Activated CD4-positive, CD25-positive, alpha-beta regulatory T cell treated with anti-CD3 and anti-CD28 coated beads, Interleukin-2, amount 50 U/mL, for 16 hours (primary cell): ENCODE measurements around the gene LYPD4.

Experiments used
- DNase-seq: peaks from one replicate; pipeline ENCODE4 v3.0.0-alpha.2; 2020; ENCODE audit warnings: low read depth, low spot score

LYPD4 gene

DNA sequence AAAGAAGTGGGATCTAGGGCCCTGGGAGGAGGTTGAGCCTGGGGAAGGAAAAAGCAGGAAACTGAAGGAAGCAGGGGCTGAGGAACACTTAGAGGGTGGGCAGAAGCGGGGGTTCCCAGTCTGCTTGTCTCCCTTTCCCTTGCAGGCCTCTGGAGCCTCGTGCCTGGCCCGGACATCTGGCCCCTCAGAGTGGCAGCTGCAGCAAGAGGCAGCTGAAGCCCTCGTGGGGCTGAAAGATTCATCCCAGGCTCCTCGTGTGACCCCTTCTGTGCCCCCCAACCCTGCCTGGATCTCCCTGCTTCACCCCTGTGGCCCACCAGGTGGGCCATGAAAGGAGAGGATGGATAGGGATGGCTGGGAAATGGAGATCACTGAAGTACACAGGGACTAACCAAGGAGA, 5.9 kb upstream of the LYPD4 start:
- DNase-seq = no peak

DNA sequence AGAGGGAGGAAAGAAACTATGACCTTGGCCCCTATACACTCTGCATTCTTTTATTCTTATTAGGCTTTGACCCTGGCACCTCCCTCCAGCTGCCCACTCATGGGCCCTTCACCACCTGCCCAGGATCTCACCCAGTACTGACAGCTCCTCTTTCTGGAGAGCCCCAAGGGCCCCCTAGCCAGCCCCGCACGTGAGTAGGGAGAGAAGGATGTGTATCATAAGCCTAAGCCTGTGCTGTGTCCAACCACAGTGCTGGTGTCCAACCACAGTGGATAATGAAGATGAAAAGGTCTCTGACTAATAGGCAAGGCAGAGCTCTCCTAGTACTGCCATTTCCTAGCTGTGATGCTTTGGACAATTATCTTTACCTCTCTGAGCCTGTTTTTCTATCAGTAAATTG, 4.6 kb upstream of the LYPD4 start:
- DNase-seq = no peak

DNA sequence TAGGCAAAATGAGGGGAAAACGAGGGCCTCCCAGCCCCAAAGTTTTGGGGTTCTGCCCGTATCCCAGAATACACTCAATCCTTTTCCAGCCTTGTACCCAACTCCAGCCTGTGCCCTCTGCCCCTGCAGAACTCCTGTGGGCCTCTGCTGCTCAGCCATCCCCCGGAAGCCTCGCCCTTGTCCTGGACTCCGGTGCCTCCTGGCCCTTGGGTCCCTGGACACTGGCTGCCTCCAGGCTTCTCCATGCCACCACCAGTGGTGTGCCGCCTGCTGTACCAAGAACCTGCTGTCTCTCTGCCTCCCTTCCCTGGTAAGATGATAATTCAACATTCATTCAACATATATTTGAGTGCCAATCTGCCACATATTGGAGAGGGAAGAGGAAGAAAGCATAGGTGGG, 4.2 kb upstream of the LYPD4 start:
- DNase-seq = no peak

DNA sequence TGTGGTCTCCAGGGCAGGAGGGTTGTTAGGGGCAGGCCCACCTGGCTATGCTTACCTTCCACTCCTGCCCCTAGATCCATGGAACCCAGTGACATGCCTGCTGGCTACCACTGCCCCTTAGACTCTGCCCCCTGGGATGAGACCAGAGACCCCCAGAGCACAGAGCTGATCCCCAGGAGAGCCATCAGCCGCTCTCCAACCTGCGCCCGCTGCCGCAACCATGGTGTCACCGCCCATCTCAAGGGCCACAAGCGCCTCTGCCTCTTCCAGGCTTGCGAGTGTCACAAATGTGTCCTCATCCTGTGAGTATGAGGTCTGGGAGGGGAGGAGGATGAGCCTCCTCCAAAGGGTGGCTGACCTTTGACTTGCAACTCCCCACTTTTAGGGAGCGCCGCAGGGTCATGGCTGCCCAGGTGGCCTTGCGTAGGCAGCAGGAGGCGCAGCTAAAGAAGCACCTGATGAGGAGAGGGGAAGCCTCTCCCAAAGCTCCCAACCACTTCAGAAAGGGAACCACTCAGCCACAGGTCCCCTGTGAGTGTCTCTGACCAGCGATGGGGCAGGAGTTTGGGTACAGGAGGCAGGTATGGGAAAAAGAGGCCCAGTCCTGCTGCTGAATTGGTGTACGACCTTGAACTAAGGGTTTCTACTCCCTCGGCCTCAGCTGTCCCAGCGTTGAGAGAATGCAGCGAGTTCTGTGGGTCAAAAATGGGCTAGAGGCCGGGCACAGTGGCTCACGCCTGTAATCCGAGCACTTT, 3.0 kb upstream of the LYPD4 start:
- DNase-seq = no peak

DNA sequence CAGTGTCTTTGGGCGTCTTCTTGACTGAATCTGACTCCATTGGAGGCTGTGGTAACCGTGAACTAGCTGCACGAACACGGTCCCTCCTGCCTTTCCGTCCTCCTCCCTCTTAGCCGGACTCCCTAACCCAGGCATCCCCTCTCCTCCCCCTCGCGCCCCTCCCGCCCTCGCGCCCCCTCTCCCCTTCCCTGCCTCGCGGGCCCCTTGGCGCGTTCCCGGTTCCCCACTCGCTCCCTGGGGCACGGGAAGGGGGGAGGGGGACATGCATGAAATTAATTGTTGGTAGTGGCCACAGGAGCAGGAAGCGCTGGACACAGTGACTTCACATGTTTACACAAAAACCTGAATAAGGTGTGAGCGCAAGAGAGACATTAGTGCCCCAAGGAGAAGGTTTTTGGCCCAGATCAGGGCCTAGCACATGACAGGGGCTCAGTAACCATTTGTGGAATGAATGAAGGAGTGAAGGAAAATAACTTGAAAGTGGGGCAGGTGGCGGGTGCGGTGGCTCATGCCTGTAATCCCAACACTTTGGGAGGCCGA, 638 bp upstream of the LYPD4 start:
- DNase-seq = no peak

DNA sequence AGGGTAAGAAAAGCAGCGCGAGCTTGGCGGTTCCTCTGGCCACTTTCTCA, 343 bp upstream of the LYPD4 start, which contains the start of gene DMRTC2:
Gene DMRTC2, plus strand, starts transcription at position 42 of the 50 bp plus-strand sequence. CDS start 2,387 bp downstream, outside the sequence.
- no peak for DNase-seq

DNA sequence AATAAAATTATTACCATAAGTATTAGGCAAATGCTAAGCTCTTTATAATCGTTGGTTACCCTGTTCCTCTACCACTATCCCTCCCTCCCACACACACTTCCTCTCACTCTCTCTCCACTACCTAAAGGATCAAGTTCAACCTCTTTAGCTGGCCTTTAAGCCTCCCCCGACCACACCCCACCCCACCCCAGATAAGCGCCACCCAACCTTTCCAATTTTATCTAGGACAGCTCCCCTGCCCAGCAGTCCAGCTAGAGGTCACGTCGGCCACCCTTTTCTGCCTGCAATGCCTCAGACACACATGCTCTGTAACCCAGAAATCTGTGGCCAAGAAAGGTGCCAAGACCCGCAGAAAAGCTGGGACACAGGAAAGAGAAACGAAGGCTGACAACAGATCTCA, 1.1 kb downstream of the LYPD4 start:
- no peak for DNase-seq

DNA sequence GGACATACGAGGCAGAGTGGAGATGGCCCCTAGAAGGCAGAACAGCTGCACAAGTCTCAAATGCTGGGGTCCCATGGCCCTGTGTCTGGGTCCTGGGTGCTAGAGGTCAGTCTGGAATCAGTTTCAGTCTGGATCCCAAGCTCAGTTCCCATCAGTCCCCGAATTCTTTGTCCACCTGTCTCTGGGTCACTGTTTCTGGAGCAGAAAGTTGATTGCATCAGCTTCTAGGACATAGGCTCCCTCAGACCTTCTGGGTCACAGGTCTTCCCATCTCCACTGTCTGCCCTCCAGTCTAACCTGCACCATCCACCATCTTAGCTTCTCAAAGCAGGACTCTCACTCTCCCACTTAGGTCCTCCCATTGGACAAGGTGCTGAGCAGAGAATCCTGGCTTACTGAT, 5.3 kb downstream of the LYPD4 start:
- no peak for DNase-seq

DNA sequence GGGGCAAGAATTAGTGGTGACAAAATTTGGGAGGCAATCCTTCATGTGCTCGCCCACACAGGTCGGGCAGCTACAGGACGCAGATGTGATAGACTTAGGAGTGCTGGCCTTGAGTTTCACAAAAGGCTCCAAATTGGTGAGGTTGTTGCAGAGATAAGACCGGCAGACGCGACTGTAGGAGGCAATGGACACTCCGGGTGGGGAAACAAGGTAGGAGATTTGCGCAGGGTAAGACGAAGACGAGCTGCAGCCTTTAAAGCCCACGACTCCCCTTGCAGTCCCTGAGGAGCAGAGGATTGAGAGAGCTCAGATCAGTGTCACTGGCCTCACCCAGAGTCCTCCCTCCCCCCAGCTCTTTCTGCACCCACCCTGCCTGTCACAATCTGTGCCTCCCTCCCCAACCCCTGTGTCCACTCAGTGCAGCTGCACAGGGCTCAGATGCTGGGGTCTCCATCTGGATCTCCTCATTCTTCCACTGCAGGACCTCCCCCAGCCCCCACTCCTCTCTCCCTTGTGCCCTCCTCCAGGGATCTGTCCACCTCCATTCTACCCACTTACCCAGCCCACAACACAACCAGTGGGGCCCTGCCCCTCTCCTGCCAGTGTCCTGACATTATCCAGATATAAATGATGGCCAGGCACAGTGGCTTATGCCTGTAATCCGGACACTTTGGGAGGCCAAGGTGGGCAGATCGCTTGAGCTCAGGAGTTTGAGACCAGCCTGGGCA, 6.3 kb downstream of the LYPD4 start:
- DNase-seq = no peak

DNA sequence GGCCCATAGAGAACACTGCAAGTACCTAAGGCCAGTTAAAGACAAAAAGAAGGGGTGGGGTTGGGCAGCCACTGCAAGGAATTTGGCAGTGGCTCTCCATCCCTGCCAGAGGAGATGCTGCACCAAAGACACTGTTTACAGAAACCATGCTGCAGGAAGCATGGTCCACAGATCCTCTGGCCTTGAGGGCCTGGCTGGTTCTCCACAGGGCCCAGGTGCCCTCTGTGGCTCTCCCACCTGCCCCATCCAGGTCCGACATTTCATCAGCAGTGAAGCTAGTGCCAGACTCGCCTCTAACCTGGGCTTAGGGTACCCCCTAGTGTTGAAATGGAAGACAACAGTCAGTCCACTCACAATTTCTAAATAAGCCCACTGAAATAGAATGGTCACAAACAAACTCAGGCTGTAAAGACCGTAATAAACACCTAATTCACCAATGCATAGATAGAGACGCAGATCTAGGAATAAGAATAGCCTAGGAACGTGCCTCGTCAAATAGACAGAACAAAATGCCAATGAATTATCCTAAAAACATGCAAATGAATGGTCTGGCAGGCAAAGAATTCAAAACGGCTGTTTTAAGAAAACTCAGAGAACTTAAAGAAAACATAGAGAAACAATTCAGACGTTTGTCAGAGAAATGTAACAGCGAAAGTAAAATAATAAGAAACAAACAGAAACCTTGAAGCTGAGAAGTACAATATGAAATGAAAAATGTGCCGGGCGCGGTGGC, 23.3 kb downstream of the LYPD4 start:
- no peak for DNase-seq

DNA sequence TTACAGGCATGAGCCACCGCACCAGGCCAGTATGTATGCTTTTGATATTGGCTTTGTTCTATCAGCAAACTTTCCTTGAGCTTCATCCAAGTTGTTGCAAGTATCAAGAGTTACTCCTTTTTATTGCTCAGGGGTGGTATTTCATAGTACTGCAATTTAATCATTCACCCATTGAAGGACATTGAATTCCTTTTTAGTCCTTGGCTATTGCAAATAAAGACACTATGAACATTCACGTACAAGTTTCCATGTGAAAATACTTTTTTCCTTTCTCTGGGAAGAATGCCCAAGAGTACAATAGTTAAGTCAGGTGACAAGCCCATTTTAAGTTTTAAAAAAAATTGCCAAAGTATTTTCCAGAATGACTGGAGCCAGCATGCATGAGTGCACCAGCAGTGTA, 27.7 kb downstream of the LYPD4 start:
- DNase-seq = no peak

DNA sequence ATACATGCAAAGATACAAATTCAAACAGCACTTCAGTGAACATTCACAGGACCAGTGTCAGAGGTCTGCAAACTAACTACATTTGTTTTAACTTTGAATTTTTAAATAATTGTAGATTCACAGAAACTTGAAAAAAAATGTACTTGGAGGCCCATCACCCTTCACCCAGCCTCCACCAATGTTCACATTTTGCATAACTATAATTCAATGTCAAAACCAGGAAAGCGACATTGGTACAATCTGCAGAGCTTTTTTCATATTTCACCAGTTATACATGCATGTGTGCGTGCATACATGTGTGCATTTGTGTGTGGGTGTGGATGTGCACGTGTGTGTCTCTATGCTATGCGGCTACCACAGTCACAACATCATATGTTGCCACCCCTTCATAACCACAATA, 29.2 kb downstream of the LYPD4 start:
- DNase-seq = no peak

DNA sequence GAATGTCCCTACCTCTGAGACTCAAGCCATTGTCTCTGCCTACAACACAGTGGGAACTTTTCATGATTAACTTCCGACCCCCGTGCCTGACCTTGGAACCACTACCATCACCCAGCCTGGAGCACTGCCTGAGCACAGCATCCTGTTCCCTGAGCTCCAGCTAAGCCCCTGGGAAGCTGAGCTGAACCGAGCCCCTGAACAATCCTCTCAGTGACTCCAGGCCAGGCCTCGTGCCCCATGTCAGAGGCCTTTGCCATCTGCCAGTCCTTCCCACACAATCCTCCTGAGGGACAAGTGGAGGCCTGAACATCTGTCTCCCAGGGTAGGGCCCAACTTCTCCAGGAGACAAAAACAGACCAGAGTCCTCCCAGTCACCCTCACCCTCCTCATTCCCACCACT, 30.6 kb downstream of the LYPD4 start:
- DNase-seq = no peak

DNA sequence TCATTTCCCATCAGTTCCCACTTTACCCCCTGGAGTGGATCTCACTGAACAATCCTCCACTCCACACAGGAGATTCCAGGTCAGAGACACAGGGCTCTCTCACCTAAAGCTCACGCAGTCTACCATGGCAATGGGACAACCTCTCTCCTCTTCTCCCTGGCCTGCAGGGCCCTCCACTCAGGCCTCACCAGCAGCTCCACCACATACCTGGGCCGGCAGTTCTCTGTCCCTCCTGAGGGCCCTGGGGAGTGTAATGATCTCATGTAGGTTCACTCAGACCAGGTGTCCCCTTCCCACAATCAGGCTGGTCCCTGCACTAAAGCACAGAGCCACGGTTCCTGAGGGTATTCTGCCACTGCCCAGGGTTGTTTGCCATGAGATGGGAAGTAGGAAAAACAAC, 32.5 kb downstream of the LYPD4 start:
- no peak for DNase-seq

DNA sequence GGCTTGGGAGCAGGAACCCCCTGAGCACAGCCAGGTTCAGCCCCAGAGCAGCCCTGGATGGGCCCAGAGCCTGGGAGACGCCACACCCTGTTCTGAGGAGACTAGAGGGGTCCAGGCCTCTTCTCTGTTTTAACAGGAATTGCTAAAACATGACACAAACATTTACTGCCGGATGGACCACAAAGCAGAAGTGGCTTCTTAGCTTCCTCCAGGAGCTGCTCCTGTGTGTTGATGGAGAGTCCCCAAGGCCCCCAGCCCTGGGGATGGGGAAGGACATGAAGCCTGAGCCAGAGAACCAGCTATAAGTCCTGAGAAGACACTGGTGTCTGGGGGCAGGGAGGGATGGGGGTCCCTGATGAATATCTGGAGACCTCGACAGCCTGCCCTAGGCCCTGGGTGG, 33.4 kb downstream of the LYPD4 start:
- DNase-seq = no peak

DNA sequence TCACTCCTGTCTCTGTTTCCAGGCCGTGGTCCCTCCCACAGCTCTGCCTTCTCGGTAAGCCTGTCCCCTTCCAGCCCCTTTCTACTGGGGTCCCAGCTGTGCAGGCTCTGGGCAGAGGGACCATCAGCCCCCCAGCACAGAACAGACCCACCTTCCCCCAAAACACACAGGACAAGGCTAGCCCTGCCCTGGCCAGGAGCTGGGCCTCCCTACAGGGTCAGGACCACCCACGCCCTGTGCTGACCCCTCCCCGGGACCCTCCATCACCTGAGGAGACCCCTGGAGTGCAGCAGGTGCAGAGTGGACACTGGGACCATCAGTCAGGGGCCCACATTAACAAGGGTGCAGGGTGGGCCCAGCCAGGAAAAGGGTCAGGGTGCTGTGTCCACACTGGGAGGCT, 34.2 kb downstream of the LYPD4 start:
- DNase-seq = no peak

DNA sequence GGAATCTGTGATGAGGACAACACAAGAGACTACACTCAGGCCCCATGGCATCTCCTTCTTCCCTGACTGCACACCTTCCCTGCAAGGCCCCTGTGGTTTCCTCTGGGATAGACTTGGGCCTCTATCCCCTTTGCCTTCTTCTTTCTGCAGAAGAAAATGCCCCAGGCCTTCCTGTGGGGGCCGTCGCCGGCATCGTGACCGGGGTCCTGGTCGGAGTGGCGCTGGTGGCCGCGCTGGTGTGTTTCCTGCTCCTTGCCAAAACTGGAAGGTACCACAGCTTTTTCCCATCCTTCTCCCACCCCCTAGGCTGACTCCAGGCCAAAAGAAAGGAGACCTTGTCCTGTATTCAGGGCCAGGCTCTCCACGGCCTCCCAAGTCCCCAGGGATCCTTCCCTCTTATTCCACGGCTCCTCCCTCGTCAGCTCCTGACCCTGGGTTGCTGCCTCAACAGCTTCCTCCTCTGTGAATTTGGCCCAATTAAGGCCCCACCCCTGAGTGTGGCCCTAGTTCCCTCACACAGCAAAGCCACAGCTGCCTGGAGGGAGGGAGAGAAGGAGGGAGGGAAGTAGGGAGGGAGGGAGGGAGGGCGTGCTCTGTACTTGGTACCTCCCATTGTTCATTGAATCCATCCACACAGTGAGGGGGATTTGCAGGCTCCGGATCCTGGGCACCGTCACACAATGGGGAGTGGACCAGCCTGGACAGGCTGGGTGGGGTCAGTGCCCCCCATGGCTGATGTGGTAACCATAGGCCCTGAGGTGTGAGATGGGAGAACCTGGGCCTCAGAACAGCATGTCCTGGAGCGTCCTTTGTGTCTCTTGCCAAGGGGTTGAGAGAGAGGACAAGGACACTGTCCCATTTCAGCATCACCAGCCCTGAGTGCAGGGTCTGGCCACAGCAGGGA, 35.6 kb downstream of the LYPD4 start:
- DNase-seq = no peak

DNA sequence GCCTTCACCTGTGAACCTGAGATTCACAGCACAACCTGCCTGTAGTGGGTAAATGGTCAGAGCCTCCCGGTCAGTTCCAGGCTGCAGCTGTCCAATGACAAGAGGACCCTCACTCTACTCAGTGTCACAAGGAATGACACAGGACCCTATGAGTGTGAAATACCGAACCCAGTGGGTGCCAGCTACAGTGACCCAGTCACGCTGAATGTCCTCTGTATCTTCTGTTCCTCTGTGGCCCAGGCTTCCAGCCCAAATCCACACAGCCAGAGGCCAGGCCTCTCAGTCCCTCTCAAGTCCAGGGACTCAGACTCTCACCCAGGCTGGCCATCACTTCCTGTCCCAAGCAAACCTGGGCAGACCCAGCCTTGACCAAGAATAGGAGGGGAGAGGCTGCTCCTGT, 37.3 kb downstream of the LYPD4 start:
- DNase-seq = no peak

DNA sequence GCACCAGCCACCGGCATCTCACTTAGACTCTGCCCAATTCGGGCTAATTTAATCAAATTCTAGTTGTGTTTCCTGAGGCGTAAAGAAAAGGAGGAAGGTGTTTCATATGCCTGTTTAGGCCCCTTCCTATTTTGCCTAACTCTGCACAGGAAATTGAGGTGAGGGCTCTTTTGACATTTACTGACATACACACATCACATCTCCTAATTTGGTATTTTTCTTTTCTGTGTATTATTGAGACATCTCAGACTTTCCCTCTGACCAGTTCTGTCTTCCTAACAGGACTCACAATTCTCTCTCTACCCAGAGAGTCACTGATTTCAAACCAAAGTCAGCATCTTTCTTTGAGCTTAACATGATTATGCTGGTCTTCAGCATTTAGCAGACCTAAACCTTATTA, 40.1 kb downstream of the LYPD4 start:
- no peak for DNase-seq

DNA sequence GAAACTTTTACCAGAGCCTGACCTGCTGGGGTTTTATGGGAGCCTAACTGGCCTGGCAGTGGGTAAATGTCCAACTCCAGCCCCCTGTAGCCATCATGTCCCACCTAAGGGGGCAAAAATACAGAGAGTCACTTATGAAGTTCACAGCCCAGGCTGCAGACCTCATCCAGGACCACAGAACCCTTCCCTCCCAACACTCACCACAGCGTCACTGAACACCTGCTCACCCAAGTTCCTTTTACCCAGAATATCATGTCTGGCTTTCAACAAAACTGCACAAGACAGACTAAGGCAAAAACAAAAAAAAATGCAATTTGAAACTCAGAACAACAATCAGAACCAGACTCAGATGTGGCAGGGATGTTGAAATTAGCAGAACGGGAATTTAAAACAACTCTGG, 41.7 kb downstream of the LYPD4 start:
- no peak for DNase-seq

DNA sequence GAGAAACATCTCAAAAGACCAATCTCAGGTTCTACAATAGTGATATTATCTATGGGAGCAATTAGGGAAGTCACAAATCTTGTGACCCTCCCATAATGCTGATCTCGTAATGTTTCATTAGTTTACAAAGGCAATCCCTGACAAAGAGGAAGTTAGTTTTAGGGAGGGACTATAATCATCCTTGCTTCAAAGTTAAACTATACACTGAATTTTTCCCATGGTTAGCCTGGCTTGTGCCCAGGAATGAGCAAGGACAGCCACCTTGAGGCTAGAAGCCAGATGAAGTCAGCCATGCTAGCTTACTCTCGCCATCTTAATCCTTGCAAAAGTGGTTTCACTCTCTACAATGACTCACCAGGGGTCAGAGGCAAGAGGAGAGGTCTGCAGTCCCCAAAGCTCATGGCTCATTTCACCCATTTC, 42.7 kb downstream of the LYPD4 start:
- DNase-seq = no peak

DNA sequence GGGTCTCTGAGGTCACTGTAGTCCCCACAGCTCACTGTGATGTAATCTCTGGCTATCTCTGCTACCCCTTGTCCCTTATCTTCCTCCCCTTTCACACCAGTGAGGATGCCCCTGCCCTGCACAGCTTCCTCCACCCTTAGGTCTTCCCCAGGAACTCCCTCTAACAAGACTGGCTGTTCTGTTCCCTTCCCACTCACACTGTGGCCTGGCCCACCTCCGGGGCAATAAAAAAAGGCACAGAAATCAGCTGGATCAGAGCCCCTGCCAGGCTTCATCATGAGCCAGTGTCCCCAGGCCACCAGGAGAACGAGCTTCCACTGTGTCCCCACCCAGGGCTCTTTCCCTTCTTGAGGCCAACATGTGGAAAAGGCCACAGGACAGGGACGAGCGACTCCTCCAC, 43.5 kb downstream of the LYPD4 start:
- DNase-seq = no peak
